Measurements from ENCODE around the gene SMAD5.

SMAD5 gene

GRCh38 chr5:136174021-136174659 is 41.5 kb downstream of the SMAD5 start:
- no peak overlapping the region for H3K9ac ChIP-seq (ENCODE audit: low read length)
- H3K36me3 ChIP-seq (ENCODE audit: control insufficient read depth, insufficient read depth, low read length): peaks cover 17% of the 10 kb centered on the region
- no peaks in the 10 kb centered on the region for H3K27me3 ChIP-seq (ENCODE audit: control insufficient read depth, insufficient read depth, low read length)
- no peaks in the 10 kb centered on the region for H3K4me1 ChIP-seq (ENCODE audit: control insufficient read depth, insufficient read depth, low read length)
- H3K4me3 ChIP-seq (ENCODE audit: low read length): no peak overlapping the region
- H3K27ac ChIP-seq (ENCODE audit: low read depth, low read length): no peak overlapping the region

GRCh38 chr5:136182618-136183017 is 50.0 kb downstream of the SMAD5 start:
- Histone ChIP-seq H3K4me3 (ENCODE audit: low read length) (no peak overlapping the region), H3K36me3 (ENCODE audit: control insufficient read depth, insufficient read depth, low read length) (peaks cover 3% of the 10 kb centered on the region), H3K27me3 (ENCODE audit: control insufficient read depth, insufficient read depth, low read length) (no peaks in the 10 kb centered on the region), H3K27ac (ENCODE audit: low read depth, low read length) (no peak overlapping the region), H3K4me1 (ENCODE audit: control insufficient read depth, insufficient read depth, low read length) (no peaks in the 10 kb centered on the region), H3K9ac (ENCODE audit: low read length) (no peak overlapping the region)

GRCh38 chr5:136185974-136186665 is 53.5 kb downstream of the SMAD5 start:
- Histone ChIP-seq H3K27ac (ENCODE audit: low read depth, low read length) (no peak overlapping the region), H3K27me3 (ENCODE audit: control insufficient read depth, insufficient read depth, low read length) (no peaks in the 10 kb centered on the region), H3K36me3 (ENCODE audit: control insufficient read depth, insufficient read depth, low read length) (no peaks in the 10 kb centered on the region), H3K4me3 (ENCODE audit: low read length) (no peak overlapping the region), H3K4me1 (ENCODE audit: control insufficient read depth, insufficient read depth, low read length) (no peaks in the 10 kb centered on the region), H3K9ac (ENCODE audit: low read length) (no peak overlapping the region)

- H3K9ac ChIP-seq (ENCODE audit: low read length): no peak overlapping the region
- H3K27me3 ChIP-seq (ENCODE audit: control insufficient read depth, insufficient read depth, low read length): peaks cover 4% of the 10 kb centered on the region
- H3K36me3 ChIP-seq (ENCODE audit: control insufficient read depth, insufficient read depth, low read length): no peaks in the 10 kb centered on the region
- no peak overlapping the region for H3K4me3 ChIP-seq (ENCODE audit: low read length)
- H3K4me1 ChIP-seq (ENCODE audit: control insufficient read depth, insufficient read depth, low read length): peaks cover 4% of the 10 kb centered on the region
- no peak overlapping the region for H3K27ac ChIP-seq (ENCODE audit: low read depth, low read length)
These were observed 54.2 kb downstream of the SMAD5 start for GRCh38 chr5:136186796-136187195.

GRCh38 chr5:136188859-136189258 is 56.2 kb downstream of the SMAD5 start:
- Histone ChIP-seq H3K4me1 (ENCODE audit: control insufficient read depth, insufficient read depth, low read length) (peaks cover 6% of the 10 kb centered on the region), H3K27me3 (ENCODE audit: control insufficient read depth, insufficient read depth, low read length) (peaks cover 4% of the 10 kb centered on the region), H3K27ac (ENCODE audit: low read depth, low read length) (no peak overlapping the region), H3K36me3 (ENCODE audit: control insufficient read depth, insufficient read depth, low read length) (no peaks in the 10 kb centered on the region), H3K9ac (ENCODE audit: low read length) (no peak overlapping the region), H3K4me3 (ENCODE audit: low read length) (no peak overlapping the region)

GRCh38 chr5:136190091-136190720 is 57.6 kb downstream of the SMAD5 start:
- H3K4me1 ChIP-seq (ENCODE audit: control insufficient read depth, insufficient read depth, low read length): peaks cover 6% of the 10 kb centered on the region
- H3K27ac ChIP-seq (ENCODE audit: low read depth, low read length): no peak overlapping the region
- no peak overlapping the region for H3K4me3 ChIP-seq (ENCODE audit: low read length)

GRCh38 chr5:136190904-136191303 is 58.3 kb downstream of the SMAD5 start:
- Histone ChIP-seq H3K9ac (ENCODE audit: low read length) (no peak overlapping the region), H3K27ac (ENCODE audit: low read depth, low read length) (no peak overlapping the region), H3K4me1 (ENCODE audit: control insufficient read depth, insufficient read depth, low read length) (peaks cover 10% of the 10 kb centered on the region), H3K36me3 (ENCODE audit: control insufficient read depth, insufficient read depth, low read length) (no peaks in the 10 kb centered on the region), H3K27me3 (ENCODE audit: control insufficient read depth, insufficient read depth, low read length) (peaks cover 4% of the 10 kb centered on the region), H3K4me3 (ENCODE audit: low read length) (no peak overlapping the region)

More at GRCh38 chr5:136190091-136190720, 57.6 kb downstream of the SMAD5 start:
- Histone ChIP-seq H3K36me3 (ENCODE audit: control insufficient read depth, insufficient read depth, low read length) (no peaks in the 10 kb centered on the region), H3K9ac (ENCODE audit: low read length) (peak overlapping the region; percentile 14), H3K27me3 (ENCODE audit: control insufficient read depth, insufficient read depth, low read length) (peaks cover 4% of the 10 kb centered on the region)

GRCh38 chr5:136191304-136192014 is 58.8 kb downstream of the SMAD5 start:
- Histone ChIP-seq H3K27me3 (ENCODE audit: control insufficient read depth, insufficient read depth, low read length) (peaks cover 4% of the 10 kb centered on the region), H3K4me3 (ENCODE audit: low read length) (peak overlapping the region; percentile 67), H3K4me1 (ENCODE audit: control insufficient read depth, insufficient read depth, low read length) (peaks cover 10% of the 10 kb centered on the region), H3K27ac (ENCODE audit: low read depth, low read length) (no peak overlapping the region), H3K9ac (ENCODE audit: low read length) (peak overlapping the region; percentile 32), H3K36me3 (ENCODE audit: control insufficient read depth, insufficient read depth, low read length) (no peaks in the 10 kb centered on the region)

GRCh38 chr5:136192015-136192525 is 59.4 kb downstream of the SMAD5 start:
- Histone ChIP-seq H3K4me3 (ENCODE audit: low read length) (peak overlapping the region; percentile 67), H3K27ac (ENCODE audit: low read depth, low read length) (no peak overlapping the region), H3K9ac (ENCODE audit: low read length) (peak overlapping the region; percentile 32), H3K36me3 (ENCODE audit: control insufficient read depth, insufficient read depth, low read length) (no peaks in the 10 kb centered on the region), H3K4me1 (ENCODE audit: control insufficient read depth, insufficient read depth, low read length) (peaks cover 10% of the 10 kb centered on the region), H3K27me3 (ENCODE audit: control insufficient read depth, insufficient read depth, low read length) (peaks cover 4% of the 10 kb centered on the region)

GRCh38 chr5:136192526-136193321 is 60.1 kb downstream of the SMAD5 start, which contains the start of gene SMIM32:
Gene SMIM32 (minus strand): TSS chr5:136193162. CDS start chr5:136192524, 638 bp downstream.
- H3K4me1 ChIP-seq (ENCODE audit: control insufficient read depth, insufficient read depth, low read length): peaks cover 10% of the 10 kb centered on the region
- no peak within 1 kb of the TSS for H3K27ac ChIP-seq (ENCODE audit: low read depth, low read length)
- peaks cover 4% of the 10 kb centered on the region for H3K27me3 ChIP-seq (ENCODE audit: control insufficient read depth, insufficient read depth, low read length)
- H3K36me3 ChIP-seq (ENCODE audit: control insufficient read depth, insufficient read depth, low read length): no peaks in the 10 kb centered on the region
- peak within 1 kb of the TSS; percentile 67 for H3K4me3 ChIP-seq (ENCODE audit: low read length)
- H3K9ac ChIP-seq (ENCODE audit: low read length): no peak within 1 kb of the TSS

- no peaks in the 10 kb centered on the region for H3K36me3 ChIP-seq (ENCODE audit: control insufficient read depth, insufficient read depth, low read length)
- H3K27ac ChIP-seq (ENCODE audit: low read depth, low read length): no peak overlapping the region
- H3K4me1 ChIP-seq (ENCODE audit: control insufficient read depth, insufficient read depth, low read length): peaks cover 10% of the 10 kb centered on the region
- peaks cover 4% of the 10 kb centered on the region for H3K27me3 ChIP-seq (ENCODE audit: control insufficient read depth, insufficient read depth, low read length)
- peak overlapping the region; percentile 67 for H3K4me3 ChIP-seq (ENCODE audit: low read length)
- H3K9ac ChIP-seq (ENCODE audit: low read length): no peak overlapping the region
These were observed 60.8 kb downstream of the SMAD5 start for GRCh38 chr5:136193322-136193935.
